Measurements from ENCODE around the gene PCDHB5. TPM values are rescaled to one million over a fixed set of nuclear protein-coding genes. Genes with fewer than 3 reads are reported as not detected.
"Not testable (repeated sequence)": the region's sequence is repeated elsewhere in the genome, so short reads cannot be mapped to it uniquely, and the experiment has no call there.

PCDHB5 gene
- polyA plus RNA-seq, 1 of the 3 experiments (the other 2 are of a cell fraction): 0.10 TPM

DNA sequence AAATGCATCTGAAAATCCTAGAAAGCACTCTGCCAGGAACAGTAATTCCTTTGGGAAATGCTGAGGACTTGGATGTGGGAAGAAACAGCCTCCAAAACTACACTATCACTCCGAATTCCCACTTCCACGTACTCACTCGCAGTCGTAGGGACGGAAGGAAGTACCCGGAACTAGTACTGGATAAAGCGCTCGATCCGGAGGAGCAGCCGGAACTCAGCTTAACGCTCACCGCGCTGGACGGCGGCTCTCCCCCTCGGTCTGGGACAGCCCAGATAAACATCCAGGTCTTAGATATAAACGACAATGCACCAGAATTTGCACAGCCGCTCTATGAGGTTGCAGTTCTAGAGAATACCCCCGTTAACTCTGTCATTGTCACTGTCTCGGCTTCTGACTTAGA is 33.9 kb upstream of the PCDHB5 start:
- 54% methylated on average over 20 of the region's 20 CpGs for WGBS (ENCODE audit: low lambda C conversion rate)
- Histone ChIP-seq H3K27ac (ENCODE audit: low read depth in 2 of 2, low read length in 1 of 2) (no peak overlapping the region), H3K4me3 (ENCODE audit: low read depth in 2 of 2, low read length in 1 of 2) (peak overlapping the region; percentile 46 to 51), H3K9me2 (no peaks in the 10 kb centered on the region), H3K36me3 (replicated peaks in 1 of 2; ENCODE audit: control insufficient read depth in 1 of 2, insufficient read depth in 2 of 2, low read length in 1 of 2) (no peaks in the 10 kb centered on the region), H2AFZ (ENCODE audit: low read depth) (0 out of 2 replicates have a peak overlapping the region, but pooled peaks have one; percentile 71), H3F3A (replicated peaks; ENCODE audit: insufficient read depth) (no peaks in the 10 kb centered on the region), H3K9me3 (no peaks in the 10 kb centered on the region), H4K20me1 (ENCODE audit: insufficient read depth) (no peaks in the 10 kb centered on the region), H3K4me1 (ENCODE audit: control insufficient read depth in 1 of 2, insufficient read depth in 2 of 2, low read depth in 1 of 2, low read length in 1 of 2) (no peaks in the 10 kb centered on the region), H3K79me2 (ENCODE audit: insufficient read depth) (no peaks in the 10 kb centered on the region), H3K9ac (0 out of 2 replicates have a peak overlapping the region, but pooled peaks have one; percentile 38), H3K4me2 (peak overlapping the region; percentile 70; the same call in 1 of the 2 replicates), H3K27me3 (ENCODE audit: insufficient read depth) (no peaks in the 10 kb centered on the region)
- TF ChIP-seq NFIC (IDR thresholded peaks at IDR 0.05; ENCODE audit: borderline replicate concordance): no peak
- TF ChIP-seq, protein P1, sequence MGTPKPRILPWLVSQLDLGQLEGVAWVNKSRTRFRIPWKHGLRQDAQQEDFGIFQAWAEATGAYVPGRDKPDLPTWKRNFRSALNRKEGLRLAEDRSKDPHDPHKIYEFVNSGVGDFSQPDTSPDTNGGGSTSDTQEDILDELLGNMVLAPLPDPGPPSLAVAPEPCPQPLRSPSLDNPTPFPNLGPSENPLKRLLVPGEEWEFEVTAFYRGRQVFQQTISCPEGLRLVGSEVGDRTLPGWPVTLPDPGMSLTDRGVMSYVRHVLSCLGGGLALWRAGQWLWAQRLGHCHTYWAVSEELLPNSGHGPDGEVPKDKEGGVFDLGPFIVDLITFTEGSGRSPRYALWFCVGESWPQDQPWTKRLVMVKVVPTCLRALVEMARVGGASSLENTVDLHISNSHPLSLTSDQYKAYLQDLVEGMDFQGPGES (IDR thresholded peaks at IDR 0.05; ENCODE audit: low read depth, low read length): no peak
- TF ChIP-seq POLR2AphosphoS5 (IDR thresholded peaks at IDR 0.05; ENCODE audit: low read depth, low read length): no peak
- TF ChIP-seq, protein P2, sequence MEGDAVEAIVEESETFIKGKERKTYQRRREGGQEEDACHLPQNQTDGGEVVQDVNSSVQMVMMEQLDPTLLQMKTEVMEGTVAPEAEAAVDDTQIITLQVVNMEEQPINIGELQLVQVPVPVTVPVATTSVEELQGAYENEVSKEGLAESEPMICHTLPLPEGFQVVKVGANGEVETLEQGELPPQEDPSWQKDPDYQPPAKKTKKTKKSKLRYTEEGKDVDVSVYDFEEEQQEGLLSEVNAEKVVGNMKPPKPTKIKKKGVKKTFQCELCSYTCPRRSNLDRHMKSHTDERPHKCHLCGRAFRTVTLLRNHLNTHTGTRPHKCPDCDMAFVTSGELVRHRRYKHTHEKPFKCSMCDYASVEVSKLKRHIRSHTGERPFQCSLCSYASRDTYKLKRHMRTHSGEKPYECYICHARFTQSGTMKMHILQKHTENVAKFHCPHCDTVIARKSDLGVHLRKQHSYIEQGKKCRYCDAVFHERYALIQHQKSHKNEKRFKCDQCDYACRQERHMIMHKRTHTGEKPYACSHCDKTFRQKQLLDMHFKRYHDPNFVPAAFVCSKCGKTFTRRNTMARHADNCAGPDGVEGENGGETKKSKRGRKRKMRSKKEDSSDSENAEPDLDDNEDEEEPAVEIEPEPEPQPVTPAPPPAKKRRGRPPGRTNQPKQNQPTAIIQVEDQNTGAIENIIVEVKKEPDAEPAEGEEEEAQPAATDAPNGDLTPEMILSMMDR (IDR thresholded peaks at IDR 0.05): no peak
- TF ChIP-seq, protein P3, sequence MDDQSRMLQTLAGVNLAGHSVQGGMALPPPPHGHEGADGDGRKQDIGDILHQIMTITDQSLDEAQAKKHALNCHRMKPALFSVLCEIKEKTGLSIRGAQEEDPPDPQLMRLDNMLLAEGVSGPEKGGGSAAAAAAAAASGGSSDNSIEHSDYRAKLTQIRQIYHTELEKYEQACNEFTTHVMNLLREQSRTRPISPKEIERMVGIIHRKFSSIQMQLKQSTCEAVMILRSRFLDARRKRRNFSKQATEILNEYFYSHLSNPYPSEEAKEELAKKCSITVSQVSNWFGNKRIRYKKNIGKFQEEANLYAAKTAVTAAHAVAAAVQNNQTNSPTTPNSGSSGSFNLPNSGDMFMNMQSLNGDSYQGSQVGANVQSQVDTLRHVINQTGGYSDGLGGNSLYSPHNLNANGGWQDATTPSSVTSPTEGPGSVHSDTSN (IDR thresholded peaks at IDR 0.05): no peak
- TF ChIP-seq FOXJ3 (CRISPR knock-in tag; IDR thresholded peaks at IDR 0.05): no peak
- no peak for TF ChIP-seq FOXM1 (IDR thresholded peaks at IDR 0.05; ENCODE audit: low read depth)
- TF ChIP-seq, protein P4, sequence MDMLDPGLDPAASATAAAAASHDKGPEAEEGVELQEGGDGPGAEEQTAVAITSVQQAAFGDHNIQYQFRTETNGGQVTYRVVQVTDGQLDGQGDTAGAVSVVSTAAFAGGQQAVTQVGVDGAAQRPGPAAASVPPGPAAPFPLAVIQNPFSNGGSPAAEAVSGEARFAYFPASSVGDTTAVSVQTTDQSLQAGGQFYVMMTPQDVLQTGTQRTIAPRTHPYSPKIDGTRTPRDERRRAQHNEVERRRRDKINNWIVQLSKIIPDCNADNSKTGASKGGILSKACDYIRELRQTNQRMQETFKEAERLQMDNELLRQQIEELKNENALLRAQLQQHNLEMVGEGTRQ (IDR thresholded peaks at IDR 0.05; ENCODE audit: borderline replicate concordance, low read depth, low read length): no peak
- TF ChIP-seq SMC3 (IDR thresholded peaks at IDR 0.05; ENCODE audit: low read depth, low read length): no peak
- TF ChIP-seq EP300 (IDR thresholded peaks at IDR 0.05; ENCODE audit: borderline replicate concordance in 1 of 2, low read depth in 1 of 2, low read length in 1 of 2): no peak
- TF ChIP-seq ELF1 (IDR thresholded peaks at IDR 0.05): no peak
- no peak for TF ChIP-seq EZH2phosphoT487 (IDR thresholded peaks at IDR 0.05; ENCODE audit: borderline replicate concordance, low read depth)
- TF ChIP-seq, protein P5, sequence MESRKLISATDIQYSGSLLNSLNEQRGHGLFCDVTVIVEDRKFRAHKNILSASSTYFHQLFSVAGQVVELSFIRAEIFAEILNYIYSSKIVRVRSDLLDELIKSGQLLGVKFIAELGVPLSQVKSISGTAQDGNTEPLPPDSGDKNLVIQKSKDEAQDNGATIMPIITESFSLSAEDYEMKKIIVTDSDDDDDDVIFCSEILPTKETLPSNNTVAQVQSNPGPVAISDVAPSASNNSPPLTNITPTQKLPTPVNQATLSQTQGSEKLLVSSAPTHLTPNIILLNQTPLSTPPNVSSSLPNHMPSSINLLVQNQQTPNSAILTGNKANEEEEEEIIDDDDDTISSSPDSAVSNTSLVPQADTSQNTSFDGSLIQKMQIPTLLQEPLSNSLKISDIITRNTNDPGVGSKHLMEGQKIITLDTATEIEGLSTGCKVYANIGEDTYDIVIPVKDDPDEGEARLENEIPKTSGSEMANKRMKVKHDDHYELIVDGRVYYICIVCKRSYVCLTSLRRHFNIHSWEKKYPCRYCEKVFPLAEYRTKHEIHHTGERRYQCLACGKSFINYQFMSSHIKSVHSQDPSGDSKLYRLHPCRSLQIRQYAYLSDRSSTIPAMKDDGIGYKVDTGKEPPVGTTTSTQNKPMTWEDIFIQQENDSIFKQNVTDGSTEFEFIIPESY (IDR thresholded peaks at IDR 0.05; ENCODE audit: borderline replicate concordance, low read depth): no peak
- TF ChIP-seq, protein P6, sequence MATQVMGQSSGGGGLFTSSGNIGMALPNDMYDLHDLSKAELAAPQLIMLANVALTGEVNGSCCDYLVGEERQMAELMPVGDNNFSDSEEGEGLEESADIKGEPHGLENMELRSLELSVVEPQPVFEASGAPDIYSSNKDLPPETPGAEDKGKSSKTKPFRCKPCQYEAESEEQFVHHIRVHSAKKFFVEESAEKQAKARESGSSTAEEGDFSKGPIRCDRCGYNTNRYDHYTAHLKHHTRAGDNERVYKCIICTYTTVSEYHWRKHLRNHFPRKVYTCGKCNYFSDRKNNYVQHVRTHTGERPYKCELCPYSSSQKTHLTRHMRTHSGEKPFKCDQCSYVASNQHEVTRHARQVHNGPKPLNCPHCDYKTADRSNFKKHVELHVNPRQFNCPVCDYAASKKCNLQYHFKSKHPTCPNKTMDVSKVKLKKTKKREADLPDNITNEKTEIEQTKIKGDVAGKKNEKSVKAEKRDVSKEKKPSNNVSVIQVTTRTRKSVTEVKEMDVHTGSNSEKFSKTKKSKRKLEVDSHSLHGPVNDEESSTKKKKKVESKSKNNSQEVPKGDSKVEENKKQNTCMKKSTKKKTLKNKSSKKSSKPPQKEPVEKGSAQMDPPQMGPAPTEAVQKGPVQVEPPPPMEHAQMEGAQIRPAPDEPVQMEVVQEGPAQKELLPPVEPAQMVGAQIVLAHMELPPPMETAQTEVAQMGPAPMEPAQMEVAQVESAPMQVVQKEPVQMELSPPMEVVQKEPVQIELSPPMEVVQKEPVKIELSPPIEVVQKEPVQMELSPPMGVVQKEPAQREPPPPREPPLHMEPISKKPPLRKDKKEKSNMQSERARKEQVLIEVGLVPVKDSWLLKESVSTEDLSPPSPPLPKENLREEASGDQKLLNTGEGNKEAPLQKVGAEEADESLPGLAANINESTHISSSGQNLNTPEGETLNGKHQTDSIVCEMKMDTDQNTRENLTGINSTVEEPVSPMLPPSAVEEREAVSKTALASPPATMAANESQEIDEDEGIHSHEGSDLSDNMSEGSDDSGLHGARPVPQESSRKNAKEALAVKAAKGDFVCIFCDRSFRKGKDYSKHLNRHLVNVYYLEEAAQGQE (IDR thresholded peaks at IDR 0.05; ENCODE audit: low read depth, low read length): no peak
- ChIA-PET POLR2A (interaction anchor here (1.0 kb wide), 1 partner anchor 463 kb away, joined by 3 read pairs; no protein-coding TSS in a partner anchor), CTCF (interaction anchor here (0.6 to 1.7 kb wide), 18 partner anchors 9 to 465 kb away, joined by 3 to 8 read pairs (median 4); partner anchors contain the start of genes PCDHA8 and PCDHB14)
- DNase-seq: peak; percentile 46

DNA sequence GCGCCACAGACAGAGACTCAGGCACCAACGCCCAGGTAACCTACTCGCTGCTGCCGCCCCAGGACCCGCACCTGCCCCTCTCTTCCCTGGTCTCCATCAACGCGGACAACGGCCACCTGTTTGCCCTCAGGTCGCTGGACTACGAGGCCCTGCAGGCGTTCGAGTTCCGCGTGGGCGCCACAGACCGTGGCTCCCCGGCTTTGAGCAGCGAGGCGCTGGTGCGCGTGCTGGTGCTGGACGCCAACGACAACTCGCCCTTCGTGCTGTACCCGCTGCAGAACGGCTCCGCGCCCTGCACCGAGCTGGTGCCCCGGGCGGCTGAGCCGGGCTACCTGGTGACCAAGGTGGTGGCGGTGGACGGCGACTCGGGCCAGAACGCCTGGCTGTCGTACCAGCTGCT is 32.9 kb upstream of the PCDHB5 start:
- H3K4me1 ChIP-seq (ENCODE audit: control insufficient read depth in 1 of 2, insufficient read depth in 2 of 2, low read depth in 1 of 2, low read length in 1 of 2); H3K27me3 ChIP-seq (ENCODE audit: insufficient read depth); H3K27ac ChIP-seq (ENCODE audit: low read depth in 2 of 2, low read length in 1 of 2); H3K9ac ChIP-seq; H3K36me3 ChIP-seq (replicated peaks in 1 of 2; ENCODE audit: control insufficient read depth in 1 of 2, insufficient read depth in 2 of 2, low read length in 1 of 2); H4K20me1 ChIP-seq (ENCODE audit: insufficient read depth); H3K79me2 ChIP-seq (ENCODE audit: insufficient read depth); H2AFZ ChIP-seq (ENCODE audit: low read depth); CTCF ChIA-PET; H3F3A ChIP-seq (replicated peaks; ENCODE audit: insufficient read depth); POLR2A ChIA-PET; H3K4me2 ChIP-seq; DNase-seq; H3K9me2 ChIP-seq; H3K4me3 ChIP-seq (ENCODE audit: low read depth in 2 of 2, low read length in 1 of 2); H3K9me3 ChIP-seq: not testable (repeated sequence)
- WGBS (ENCODE audit: low lambda C conversion rate): 80% methylated on average over 27 of the region's 39 CpGs

Measured in SK-N-SH (cell line).